HAP-1 (cell line): ENCODE results near the gene ZNF860.
A peak's percentile ranks its signal among the peaks of the same experiment; 100 is the strongest.

Experiments used
- DNase-seq, 2 experiments: peaks; one replicate each; pipeline ENCODE4 v3.0.0-alpha.2; 2016 to 2020; ENCODE audit warnings: low spot score in 2 of 2
- H3K27me3 ChIP-seq: fragments of 250-450 bp; sonication (Bioruptor Pico); 2 replicates; pipeline ENCODE4 v1.5.1; 2020; ENCODE audit warnings: low read depth, mild to moderate bottlenecking, moderate library complexity
- H3K36me3 ChIP-seq: fragments of 250-450 bp; sonication (Bioruptor Pico); replicated peaks from 2 replicates; pipeline ENCODE4 v1.5.1; 2020; ENCODE audit warnings: mild to moderate bottlenecking
- H3K4me1 ChIP-seq: fragments of 250-450 bp; sonication (Bioruptor Pico); 2 replicates; pipeline ENCODE4 v1.5.1; 2020; ENCODE audit warnings: mild to moderate bottlenecking
- H3K4me3 ChIP-seq: fragments of 250-450 bp; sonication (Bioruptor Pico); 2 replicates; pipeline ENCODE4 v1.5.1; 2020; ENCODE audit warnings: mild to moderate bottlenecking, moderate library complexity
- H3K9me3 ChIP-seq: fragments of 250-450 bp; sonication (Bioruptor Pico); 2 replicates; pipeline ENCODE4 v1.5.1; 2020; ENCODE audit warnings: mild to moderate bottlenecking, moderate library complexity
- in situ Hi-C: fragments of 300-500 bp; cut with MboI; formaldehyde crosslinking; loops from 3 replicates; pipeline ENCODE4 v1.14.3; 2020; ENCODE audit warnings: low sequenced_read_pairs, inconsistent platforms, mixed read lengths

The ZNF860 gene

DNA sequence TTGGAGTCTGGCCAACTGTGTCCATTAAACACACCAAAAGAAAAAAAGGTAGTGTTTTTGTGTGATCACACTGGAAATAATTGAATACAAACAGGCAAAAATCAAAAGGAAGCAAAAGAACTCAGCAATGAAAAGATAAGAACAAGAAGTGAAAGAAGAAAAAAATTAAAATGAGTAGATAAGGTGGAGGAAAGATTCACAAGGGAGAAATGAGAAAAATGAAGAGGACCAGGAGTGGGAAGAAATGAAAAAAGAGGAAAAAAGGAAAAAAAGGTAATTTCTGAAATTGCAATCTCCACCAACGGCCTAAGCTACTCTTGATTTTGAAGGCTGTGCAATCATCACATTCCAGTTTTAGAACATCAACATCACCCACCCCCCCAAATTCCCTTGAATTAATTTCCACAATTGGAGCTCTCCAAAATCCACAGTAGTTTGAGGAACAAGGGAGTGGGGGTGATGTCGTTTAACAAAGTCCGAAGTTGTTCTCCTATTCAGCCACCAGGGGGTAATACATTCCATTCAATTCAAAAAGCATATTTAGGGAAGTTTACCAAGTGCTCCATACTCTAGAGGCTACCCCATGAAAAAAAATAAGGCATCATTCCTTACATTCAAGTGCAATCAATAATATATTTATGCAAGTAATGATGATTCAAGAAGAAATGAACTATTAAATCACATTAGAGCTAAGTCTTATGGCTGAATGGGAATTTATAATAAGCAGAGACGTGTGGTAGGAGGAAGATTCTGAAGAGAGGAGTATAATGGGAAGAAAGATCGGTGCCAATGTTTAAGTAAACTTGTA lies 37.4 kb downstream of the ZNF860 start:
- in situ Hi-C loops = no loop called here
- peak; percentile 10 to 63 for DNase-seq
- Histone ChIP-seq H3K9me3 (no peaks in the 10 kb centered on the region), H3K27me3 (no peaks in the 10 kb centered on the region), H3K36me3 (no peaks in the 10 kb centered on the region), H3K4me3 (no peak overlapping the region), H3K4me1 (no peaks in the 10 kb centered on the region)

DNA sequence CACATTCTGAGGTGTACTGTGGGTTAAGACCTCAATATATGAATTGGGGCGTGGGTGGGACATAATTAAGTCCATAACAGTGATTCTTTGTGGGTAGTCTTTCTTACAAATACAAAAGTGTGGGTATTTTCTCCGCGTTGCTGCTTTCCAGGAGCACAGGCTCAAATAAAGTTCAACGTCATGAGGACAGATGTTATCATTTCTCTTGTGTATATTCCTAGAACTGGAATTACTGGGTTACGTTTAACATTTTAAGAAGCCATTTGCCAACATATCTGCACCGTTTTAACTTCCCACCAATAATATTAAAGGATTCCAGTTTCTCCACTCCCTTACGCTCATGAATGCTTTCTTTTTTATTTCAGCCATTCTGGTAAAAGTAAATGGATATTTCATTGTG lies 39.6 kb downstream of the ZNF860 start:
- Histone ChIP-seq H3K4me1 (no peaks in the 10 kb centered on the region), H3K4me3 (no peak overlapping the region), H3K27me3 (no peaks in the 10 kb centered on the region), H3K36me3 (no peaks in the 10 kb centered on the region), H3K9me3 (no peaks in the 10 kb centered on the region)
- in situ Hi-C loops = loop anchor here (10.0 kb wide), 1 partner anchor 114 kb away; no protein-coding TSS in a partner anchor
- DNase-seq = no peak

DNA sequence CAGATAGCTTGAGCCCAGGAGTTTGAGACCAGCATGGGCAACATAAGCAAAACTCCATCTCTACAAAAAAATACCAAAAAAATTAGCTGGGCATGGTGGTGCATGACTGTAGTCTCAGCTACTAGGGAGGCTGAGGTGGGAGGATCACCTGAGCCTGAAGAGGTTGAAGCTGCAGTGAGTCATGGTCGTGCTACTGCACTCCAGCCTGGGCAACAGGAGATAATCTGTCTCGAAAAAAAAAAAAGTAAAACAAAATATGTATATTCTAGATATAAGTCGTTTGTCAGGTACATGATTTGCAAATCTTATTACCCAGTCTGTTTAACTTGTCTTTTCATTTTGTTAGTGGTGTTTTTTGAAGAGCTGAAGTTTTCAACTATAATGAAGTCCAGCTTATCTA lies 40.2 kb downstream of the ZNF860 start:
- in situ Hi-C loops = loop anchor here (10.0 kb wide), 1 partner anchor 113 kb away; no protein-coding TSS in a partner anchor
- H3K4me3 ChIP-seq = no peak overlapping the region
- H3K36me3 ChIP-seq = no peaks in the 10 kb centered on the region
- H3K4me1 ChIP-seq = no peaks in the 10 kb centered on the region
- H3K9me3 ChIP-seq = no peaks in the 10 kb centered on the region
- no peak for DNase-seq
- H3K27me3 ChIP-seq = no peaks in the 10 kb centered on the region

DNA sequence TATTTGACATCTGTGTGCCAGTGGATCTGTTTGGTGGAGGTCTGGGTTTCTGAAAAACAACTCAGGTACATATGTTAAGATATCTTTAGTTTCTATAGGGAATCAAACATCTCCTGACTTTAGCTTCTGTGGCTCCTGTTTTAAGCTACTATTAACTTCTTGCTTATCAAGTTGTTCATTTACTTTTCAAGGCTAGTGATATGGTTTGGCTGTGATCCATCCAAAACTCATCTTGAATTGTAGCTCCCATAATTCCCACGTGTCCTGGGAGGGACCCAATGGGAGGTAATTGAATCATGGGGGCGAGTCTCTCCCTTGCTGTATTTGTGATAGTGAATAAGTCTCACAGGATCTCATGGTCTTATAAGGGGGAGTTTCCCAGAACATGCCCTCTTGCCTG lies 41.4 kb downstream of the ZNF860 start:
- Histone ChIP-seq H3K36me3 (no peaks in the 10 kb centered on the region), H3K4me1 (no peaks in the 10 kb centered on the region), H3K9me3 (no peaks in the 10 kb centered on the region), H3K4me3 (no peak overlapping the region), H3K27me3 (no peaks in the 10 kb centered on the region)
- in situ Hi-C loops = loop anchor here (10.0 kb wide), 1 partner anchor 112 kb away; no protein-coding TSS in a partner anchor
- DNase-seq = no peak

DNA sequence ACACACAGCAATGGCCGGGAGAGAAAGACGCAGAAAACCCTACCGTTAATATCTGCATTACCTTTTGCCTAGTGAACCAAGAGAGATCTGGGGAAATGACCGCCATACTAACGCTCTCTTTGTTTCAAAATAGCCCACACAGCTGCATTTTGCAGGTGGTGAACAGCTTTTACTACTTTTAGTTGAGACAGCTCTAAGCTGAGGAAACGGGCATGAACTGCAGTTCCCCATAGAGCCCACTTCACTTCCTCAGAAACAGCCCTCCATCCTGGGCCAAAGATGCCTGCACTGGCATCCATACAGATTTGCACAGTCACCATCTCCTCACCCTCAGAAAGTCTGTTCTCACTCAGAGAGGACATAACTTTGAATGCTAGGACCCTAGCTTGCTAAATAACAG lies 45.0 kb downstream of the ZNF860 start:
- H3K4me3 ChIP-seq = no peak overlapping the region

DNA sequence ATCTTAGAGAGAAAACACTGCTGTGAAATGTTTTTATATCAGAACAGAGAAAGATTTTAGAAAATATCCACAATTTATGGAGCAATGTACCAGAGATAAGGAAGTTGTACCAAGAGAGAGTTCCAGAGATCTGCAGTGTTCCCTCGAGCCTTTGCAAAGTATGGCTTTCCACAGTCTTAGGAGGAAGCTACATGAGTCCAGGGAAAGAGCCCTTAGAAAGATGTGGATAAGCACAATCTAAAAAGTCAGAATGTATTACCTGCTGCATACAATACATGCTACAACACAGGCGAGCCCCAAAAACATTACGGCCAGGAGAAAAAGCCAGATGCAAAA lies 56.4 kb downstream of the ZNF860 start:
- Histone ChIP-seq H3K36me3 (no peaks in the 10 kb centered on the region), H3K4me3 (no peak overlapping the region), H3K27me3 (no peaks in the 10 kb centered on the region), H3K4me1 (peaks cover 2% of the 10 kb centered on the region; the same call in 1 of the 2 replicates), H3K9me3 (peaks cover 6% of the 10 kb centered on the region)
- in situ Hi-C loops = no loop called here
- DNase-seq = no peak

More for the DNA sequence above, 45.0 kb downstream of the ZNF860 start:
- H3K9me3 ChIP-seq = no peaks in the 10 kb centered on the region
- DNase-seq = no peak
- in situ Hi-C loops = loop anchor here (10.0 kb wide), 1 partner anchor 108 kb away; no protein-coding TSS in a partner anchor
- H3K4me1 ChIP-seq = no peaks in the 10 kb centered on the region
- no peaks in the 10 kb centered on the region for H3K27me3 ChIP-seq
- no peaks in the 10 kb centered on the region for H3K36me3 ChIP-seq

DNA sequence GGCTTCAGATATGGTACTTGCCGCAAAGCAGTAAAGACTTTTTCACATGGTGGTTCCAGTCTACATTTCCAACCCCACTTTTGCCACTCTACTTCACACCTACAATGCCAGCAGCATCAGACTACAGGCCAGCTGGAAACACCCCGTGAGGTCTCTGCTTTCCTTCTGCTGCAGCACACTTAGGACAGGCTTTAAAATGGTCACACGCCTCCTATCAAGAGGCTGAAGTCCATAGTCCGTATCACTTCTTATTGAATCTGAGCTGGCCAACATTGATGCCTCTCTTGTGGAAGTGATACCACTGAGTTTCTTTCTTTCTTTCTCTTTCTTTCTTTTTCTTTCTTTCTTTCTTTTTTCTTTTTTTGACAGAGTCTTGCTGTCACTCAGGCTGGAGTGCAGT lies 59.8 kb downstream of the ZNF860 start:
- H3K27me3 ChIP-seq = no peaks in the 10 kb centered on the region
- no peaks in the 10 kb centered on the region for H3K36me3 ChIP-seq
- H3K4me3 ChIP-seq = no peak overlapping the region
- in situ Hi-C loops = no loop called here
- peaks cover 2% of the 10 kb centered on the region; the same call in 1 of the 2 replicates for H3K4me1 ChIP-seq
- DNase-seq = no peak
- peaks cover 6% of the 10 kb centered on the region for H3K9me3 ChIP-seq
